GM21423 (cell line): ENCODE data around the gene CLPTM1L.
A peak's percentile ranks its signal among the peaks of the same experiment; 100 is the strongest.

Source experiments
- ATAC-seq: cut with Tn5 transposase; IDR thresholded peaks from one replicate; pipeline ENCODE4 v1.9.1; 2021; ENCODE audit warnings: mild to moderate bottlenecking, moderate library complexity; ENCODE audit not compliant: unreplicated experiment

The CLPTM1L gene

GRCh38 chr5:1344975-1345838 is at the start of gene CLPTM1L:
TSS of gene CLPTM1L (minus strand) at chr5:1345099. CDS start at chr5:1344841, 258 bp downstream.
- ATAC-seq = peak; percentile 82

- no peak for ATAC-seq
Observed at GRCh38 chr5:1393571-1394501, 48.9 kb upstream of the CLPTM1L start.

GRCh38 chr5:1392801-1393565 is 48.1 kb upstream of the CLPTM1L start:
- no peak for ATAC-seq

- ATAC-seq = no peak
Observed at GRCh38 chr5:1392261-1392660, 47.4 kb upstream of the CLPTM1L start.

DNA sequence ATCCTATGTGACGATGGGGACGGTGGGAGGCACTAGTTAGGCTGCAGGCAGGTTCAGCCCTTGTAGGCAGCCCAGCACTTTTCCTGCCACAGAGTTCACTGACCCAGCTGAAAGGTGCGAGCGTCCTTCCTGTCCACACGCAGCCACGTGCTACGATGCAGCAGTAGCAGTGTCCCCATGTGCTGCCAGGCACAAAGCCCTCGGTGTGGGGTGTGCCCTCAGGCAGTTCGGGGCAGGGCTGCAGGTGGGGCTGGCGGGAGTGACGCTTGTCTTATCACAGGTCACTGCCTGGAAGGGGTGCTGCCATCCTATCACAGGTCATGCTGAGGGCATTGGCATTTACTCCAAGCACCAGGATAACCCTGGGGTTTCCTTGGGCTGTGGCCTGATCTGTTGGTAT is 46.8 kb upstream of the CLPTM1L start:
- ATAC-seq = no peak

DNA sequence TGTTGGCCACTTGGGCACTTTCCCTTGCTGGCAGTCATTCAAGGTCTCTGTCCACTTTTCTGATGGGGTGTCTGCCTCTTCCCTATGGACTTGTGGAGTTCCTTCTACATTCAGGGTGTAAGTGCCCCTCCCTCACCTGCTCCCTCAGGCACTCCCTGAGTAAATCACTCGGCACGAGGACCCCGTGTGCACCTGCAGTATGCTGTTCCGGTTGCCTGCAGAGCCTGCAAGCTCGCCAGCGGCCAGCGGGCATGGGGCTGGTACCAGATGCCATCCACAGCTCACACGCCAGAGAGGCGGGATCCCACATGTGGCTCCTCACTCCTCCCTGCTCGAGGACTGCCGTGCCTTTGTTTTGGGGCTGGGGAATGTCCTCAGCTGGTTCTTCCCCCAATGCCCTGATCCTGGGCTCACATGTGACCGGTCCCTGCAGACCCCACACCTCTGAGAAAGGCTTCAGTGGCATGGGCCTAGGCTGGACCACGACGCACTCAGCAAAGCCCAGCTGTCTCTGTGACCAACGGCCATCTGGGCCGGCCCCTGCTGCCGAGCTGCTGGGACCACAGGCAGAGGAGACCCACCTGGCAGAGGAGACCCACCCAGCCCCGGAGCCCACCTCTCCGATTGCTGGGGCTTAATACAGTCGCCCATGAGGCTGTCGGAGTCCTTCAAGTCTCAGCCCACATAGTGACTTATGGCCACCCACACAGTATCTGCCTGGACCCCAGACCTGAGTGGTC is 46.1 kb upstream of the CLPTM1L start:
- ATAC-seq = no peak

GRCh38 chr5:1390333-1390732 is 45.4 kb upstream of the CLPTM1L start:
- ATAC-seq = no peak

DNA sequence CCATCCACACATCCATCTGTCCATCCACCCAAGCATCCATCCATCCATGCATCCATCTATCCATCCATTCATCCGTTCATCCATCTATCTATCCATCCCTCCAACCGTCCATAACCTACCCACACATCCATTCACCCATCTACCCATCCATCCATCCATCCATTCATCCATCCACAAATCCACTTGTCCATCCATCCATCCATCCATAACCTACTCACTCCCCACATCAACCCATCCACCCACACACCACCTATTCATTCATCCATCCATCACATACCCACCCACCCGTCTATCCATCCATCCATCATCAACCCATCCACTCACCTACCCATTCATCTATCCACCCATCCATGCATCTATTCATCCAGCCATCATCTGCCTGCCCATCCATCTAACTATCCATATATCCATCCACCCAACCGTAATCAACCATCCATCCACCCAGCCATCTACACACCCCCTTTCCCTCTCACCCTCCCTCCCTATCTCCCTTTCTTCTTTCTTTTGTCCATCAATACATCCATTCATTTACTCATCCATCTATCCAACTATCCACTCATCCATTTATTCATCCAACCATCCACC is 43.6 kb upstream of the CLPTM1L start:
- ATAC-seq = no peak

DNA sequence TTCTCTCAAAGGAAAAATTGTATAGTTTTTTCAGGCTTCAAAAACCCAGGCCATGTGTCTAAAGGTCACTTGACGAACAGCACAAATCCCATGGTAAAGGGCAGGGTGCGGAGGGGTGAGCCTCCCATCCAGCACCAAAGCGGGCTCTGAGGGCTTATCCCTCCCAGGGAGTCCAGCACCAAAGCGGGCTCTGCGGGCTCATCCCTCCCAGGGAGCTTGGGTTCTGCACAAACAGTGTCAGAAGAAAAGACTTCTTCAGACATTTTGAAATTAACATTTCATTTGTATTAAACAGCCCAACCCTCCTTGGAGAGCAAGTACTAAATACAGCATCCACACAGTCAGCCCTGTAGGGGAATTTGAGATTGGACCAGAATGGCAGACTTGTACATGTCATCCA is 43.0 kb upstream of the CLPTM1L start:
- no peak for ATAC-seq

DNA sequence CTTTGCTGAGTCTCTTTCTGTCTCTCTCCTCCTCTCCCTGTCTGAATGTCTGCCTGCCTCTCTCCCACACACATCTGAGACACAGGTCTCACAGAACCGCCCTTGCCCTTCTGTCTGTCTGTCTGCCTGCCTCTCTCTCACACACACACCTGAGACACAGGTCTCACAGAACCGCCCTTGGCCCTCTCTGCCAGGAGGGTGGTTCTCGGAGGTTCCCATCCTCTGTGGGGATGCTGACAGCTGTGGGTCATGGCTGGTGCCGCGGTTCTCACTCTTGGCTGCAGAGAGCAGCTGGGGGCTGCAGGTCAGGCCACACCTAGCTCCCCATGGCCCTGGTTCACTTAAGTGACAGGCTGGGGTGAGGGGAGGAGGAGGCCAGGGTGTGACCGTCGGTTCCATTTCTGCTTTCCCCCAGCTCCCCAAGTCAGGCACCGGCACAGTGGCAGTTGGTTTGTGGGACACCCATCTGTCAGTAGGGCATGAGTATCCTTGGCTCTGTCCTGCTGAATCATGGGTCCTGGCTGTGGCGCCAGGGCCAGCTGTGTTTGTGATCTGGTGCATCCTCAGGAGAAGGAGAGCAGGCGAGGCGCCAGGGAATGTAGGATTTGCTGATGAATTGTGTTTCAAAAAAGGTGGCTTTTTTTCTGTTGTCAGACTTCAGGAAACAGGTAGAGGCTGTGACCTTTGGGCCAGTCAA is 42.3 kb upstream of the CLPTM1L start:
- ATAC-seq = no peak

- ATAC-seq = peak; percentile 32
Observed at GRCh38 chr5:1386274-1386717, 41.4 kb upstream of the CLPTM1L start.

- peak; percentile 88 for ATAC-seq
Observed at GRCh38 chr5:1385395-1386273, 40.7 kb upstream of the CLPTM1L start.

GRCh38 chr5:1384521-1384920 is 39.6 kb upstream of the CLPTM1L start:
- no peak for ATAC-seq

DNA sequence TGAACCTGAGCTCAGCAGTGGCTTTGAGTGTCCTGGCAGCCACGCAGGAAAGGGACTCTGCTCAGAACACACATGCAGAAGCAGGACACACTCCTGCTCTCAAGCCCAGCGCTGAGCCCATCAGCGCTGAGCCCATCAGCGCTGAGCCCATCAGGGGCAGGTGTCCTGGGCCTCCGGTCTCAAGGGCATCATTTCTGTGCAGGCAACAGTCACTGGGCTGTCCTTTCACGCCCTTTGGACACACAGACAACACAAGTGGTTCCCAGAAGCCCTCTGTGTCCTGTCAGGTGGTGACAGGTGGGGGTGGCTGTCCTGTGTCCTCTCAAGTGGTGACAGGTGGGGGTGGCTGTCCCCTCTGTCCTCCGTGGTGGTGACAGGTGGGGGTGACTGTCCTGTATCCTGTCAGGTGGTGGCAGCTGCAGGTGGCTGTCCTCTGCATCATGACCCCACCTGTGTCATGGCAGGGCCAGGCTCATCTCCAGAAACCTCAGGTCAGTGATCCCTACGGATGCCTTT is 39.0 kb upstream of the CLPTM1L start:
- no peak for ATAC-seq

DNA sequence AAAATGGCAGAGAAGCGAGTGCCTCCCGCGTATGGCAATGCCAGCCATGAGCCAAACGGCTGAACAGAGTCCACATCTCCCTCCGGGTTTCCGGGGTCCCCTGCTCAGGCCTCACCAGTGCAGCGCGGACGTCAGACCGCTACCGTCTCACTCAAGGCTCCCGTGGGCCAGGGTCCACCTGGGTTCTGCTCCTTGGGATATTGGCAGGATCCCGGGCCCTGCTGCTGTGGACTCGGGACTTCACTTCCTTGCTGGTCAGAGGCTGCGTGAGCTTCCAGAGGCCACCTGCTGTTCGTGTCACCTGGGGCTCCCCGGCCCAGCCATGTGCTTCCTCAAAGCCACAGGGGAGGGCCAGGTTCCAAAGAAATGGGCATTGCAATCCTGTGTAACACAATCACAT is 38.4 kb upstream of the CLPTM1L start:
- no peak for ATAC-seq

- no peak for ATAC-seq
Observed at GRCh38 chr5:1382248-1382700, 37.4 kb upstream of the CLPTM1L start.

DNA sequence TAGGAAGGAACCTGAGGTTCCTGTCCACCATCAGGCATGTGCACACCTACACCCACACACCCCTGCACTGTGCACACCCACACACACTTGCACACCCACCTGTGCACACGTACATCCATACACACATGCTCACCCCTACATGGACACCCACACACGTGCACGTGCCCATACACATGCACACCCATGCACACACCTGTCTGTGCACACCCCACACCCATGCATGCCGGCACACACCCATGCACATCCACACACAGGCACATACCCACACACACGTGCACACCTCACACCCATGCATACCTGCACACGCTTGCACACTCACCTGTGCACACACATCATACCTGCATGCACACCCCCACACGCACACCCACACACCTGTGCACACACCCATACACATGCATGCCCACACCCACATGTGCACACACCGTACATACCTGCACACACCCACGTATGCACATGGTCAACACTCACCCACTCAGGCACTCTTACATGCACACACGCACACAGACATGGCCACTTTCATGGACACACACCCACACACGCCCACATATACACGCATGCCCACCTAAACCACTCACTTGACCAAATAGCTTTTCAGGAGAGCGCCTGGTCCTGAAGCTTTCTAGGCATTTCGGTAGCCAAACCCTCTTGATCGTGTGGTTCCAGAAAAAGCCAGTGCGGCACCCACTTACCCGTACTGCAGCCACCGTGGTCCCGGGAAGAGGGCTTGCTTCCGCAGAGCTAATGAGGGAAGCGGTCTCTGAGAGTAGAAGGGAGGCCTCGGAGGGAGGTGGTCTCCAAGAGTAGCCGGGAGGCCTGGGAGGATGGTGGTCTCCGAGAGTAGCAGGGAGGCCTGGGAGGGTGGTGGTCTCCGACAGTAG is 36.7 kb upstream of the CLPTM1L start:
- ATAC-seq = no peak
